ENCODE results near the gene FHIP2A.
"Not testable (repeated sequence)": the region's sequence is repeated elsewhere in the genome, so short reads cannot be mapped to it uniquely, and the experiment has no call there.

Gene FHIP2A, protein sequence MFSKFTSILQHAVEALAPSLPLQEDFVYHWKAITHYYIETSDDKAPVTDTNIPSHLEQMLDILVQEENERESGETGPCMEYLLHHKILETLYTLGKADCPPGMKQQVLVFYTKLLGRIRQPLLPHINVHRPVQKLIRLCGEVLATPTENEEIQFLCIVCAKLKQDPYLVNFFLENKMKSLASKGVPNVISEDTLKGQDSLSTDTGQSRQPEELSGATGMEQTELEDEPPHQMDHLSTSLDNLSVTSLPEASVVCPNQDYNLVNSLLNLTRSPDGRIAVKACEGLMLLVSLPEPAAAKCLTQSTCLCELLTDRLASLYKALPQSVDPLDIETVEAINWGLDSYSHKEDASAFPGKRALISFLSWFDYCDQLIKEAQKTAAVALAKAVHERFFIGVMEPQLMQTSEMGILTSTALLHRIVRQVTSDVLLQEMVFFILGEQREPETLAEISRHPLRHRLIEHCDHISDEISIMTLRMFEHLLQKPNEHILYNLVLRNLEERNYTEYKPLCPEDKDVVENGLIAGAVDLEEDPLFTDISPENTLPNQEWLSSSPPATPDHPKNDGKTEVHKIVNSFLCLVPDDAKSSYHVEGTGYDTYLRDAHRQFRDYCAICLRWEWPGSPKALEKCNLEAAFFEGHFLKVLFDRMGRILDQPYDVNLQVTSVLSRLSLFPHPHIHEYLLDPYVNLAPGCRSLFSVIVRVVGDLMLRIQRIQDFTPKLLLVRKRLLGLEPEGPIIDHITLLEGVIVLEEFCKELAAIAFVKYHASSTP

DNA sequence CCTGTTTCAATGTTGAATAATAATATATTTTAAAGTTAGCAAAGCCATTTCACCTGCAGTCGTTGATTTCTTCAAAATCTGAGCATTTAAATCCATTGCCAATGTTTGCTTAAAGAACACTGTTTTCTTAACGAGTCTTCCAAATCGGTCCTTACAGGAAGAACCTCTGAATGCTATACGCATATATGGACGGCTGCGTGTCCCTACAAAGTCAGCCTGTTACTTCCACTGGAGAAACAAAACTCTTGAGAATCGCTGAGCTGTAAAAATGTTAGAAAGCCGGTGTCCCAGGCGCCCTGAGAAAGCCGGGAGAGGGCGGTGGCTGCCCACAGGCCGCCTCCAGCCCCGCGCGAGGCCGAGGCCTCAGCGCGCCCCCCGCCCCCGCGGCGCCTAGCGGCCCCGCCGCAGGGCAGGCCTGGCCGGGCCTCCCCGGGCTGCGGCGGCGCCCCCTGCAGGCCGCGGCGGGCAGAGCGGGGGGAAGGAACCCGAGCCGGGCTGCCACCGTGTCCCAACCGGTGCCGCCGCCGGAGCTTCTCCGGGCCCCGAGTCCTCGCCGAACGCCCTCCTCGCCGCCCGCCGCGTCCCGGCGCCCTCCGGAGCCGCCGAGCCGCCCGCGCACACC lies at the start of gene FHIP2A:
TSS of gene FHIP2A (plus strand) at position 488 of the 622 bp plus-strand sequence. CDS start 299 bp downstream, outside the sequence.
- peak; percentile 71 for DNase-seq (ENCODE audit: insufficient read length, low spot score)
- peak; percentile 62 for TF ChIP-seq POLR2A (IDR thresholded peaks at IDR 0.05; ENCODE audit: low read depth, low read length)
- FAIRE-seq: no peak

GRCh38 chr10:114772496-114773196 lies 48.9 kb upstream of the FHIP2A start:
- no peak for FAIRE-seq

DNA sequence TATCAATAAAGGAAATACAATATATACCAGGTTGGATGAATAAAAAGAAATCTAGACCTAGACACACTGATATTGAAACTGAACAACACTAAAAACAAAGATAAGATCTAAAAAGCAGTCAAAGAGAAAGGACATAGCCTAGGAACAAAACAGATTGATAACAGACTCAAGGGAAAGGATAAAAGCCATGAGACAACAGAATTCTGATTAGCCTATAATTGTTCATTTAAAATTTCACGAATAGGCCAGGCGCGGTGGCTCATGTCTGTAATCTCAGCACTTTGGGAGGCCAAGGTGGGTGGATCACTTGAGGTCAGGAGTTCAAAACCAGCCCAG lies 48.4 kb upstream of the FHIP2A start:
- TF ChIP-seq POLR2A (IDR thresholded peaks at IDR 0.05; ENCODE audit: low read depth, low read length): no peak
- no peak for FAIRE-seq
- DNase-seq (ENCODE audit: insufficient read length, low spot score): no peak

More at GRCh38 chr10:114772496-114773196, 48.9 kb upstream of the FHIP2A start:
- DNase-seq (ENCODE audit: insufficient read length, low spot score): no peak
- TF ChIP-seq POLR2A (IDR thresholded peaks at IDR 0.05; ENCODE audit: low read depth, low read length): no peak

- FAIRE-seq; DNase-seq (ENCODE audit: insufficient read length, low spot score): not testable (repeated sequence)
Measured at GRCh38 chr10:114775082-114775481, 46.5 kb upstream of the FHIP2A start.

DNA sequence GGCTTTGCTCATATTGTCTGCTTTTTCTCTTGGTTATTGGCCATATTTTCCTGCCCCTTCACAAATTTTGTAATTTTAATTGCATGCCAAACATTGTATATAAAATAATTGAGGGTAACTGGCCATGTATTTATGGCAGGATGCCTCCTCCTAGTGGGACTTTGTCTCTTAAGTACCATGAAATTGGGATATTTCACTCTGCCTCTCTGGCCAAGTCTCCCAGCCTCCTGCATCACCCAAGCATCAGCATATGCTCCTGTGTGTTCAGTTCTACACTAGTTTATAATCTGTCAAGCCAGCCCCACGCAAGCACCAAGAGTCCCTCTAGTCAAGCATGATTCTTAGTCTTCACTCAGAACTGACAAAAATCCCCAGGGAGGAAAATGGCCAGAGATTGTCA lies 44.2 kb upstream of the FHIP2A start:
- FAIRE-seq (no peak), DNase-seq (ENCODE audit: insufficient read length, low spot score) (no peak)
- TF ChIP-seq POLR2A (IDR thresholded peaks at IDR 0.05; ENCODE audit: low read depth, low read length): no peak

- FAIRE-seq (no peak), DNase-seq (ENCODE audit: insufficient read length, low spot score) (no peak)
- TF ChIP-seq POLR2A (IDR thresholded peaks at IDR 0.05; ENCODE audit: low read depth, low read length): no peak
Measured at GRCh38 chr10:114779803-114780576, 41.6 kb upstream of the FHIP2A start.

DNA sequence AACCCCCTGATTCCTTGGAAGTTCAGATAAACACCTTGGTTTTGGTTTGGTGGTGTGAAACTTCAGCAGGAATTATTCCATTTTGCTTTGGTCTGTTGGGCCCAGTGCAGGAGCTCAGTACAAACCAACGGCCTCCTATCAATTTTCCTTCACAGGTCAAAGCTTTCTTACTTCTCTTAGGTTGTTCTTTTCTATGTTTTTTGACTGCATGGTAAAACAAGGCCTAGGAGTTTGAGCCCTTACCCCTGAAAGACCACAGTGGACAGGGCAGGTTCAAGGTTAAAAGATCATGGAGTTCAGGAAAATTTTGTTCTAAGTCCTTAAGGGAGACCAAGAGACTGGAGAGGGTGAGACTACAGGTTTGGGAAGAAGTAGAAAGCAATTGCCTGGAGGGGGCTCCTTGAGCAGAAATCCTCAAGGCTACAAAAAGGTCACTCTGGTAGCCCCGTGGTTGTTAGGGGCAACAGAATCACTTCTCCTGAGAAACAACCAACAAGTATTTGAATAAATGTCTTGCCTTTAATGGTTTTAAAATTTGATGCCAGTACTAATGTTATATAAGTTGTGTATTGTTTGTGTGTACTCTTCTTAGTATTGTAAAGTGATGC lies 40.9 kb upstream of the FHIP2A start:
- TF ChIP-seq POLR2A (IDR thresholded peaks at IDR 0.05; ENCODE audit: low read depth, low read length): no peak
- FAIRE-seq: no peak
- no peak for DNase-seq (ENCODE audit: insufficient read length, low spot score)

DNA sequence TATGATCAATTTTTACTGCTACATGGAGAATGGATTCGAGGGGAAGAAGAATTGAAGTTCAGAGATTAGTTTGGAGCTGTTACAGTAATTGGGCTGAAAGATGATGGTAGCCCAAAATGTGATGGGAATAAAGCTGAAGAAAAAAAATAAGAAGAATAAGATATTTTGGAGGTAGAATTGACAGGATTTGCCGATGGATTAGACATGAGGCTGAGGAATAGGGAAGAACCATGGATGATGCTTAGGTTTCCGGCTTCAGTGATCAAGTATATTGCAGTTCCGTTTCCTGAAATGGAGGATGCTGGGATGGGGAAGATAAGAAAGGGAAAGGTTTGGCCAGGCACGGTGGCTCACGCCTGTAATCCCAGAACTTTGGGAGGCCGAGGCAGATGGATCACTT lies 38.9 kb upstream of the FHIP2A start:
- no peak for DNase-seq (ENCODE audit: insufficient read length, low spot score)
- FAIRE-seq: no peak
- no peak for TF ChIP-seq POLR2A (IDR thresholded peaks at IDR 0.05; ENCODE audit: low read depth, low read length)

DNA sequence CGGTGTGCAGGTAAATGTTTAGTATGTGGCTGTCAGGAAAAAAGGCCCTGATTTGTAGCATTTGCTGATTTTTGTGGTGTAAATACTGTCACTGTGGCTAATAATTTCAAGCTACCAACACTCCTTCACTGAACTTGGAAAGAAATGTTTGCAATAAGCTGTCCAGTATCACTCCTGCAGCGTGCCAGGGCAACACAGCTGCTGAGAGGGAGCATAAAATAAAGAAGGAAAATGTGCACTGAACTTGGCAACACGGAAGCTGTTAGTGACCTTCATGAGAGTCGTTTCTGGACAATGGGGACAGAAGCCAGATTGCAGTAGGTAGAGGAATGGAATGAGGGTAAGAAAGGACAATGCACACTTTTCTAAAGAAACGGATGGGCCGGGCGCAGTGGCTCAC lies 37.9 kb upstream of the FHIP2A start:
- no peak for TF ChIP-seq POLR2A (IDR thresholded peaks at IDR 0.05; ENCODE audit: low read depth, low read length)
- no peak for DNase-seq (ENCODE audit: insufficient read length, low spot score)
- FAIRE-seq: no peak

DNA sequence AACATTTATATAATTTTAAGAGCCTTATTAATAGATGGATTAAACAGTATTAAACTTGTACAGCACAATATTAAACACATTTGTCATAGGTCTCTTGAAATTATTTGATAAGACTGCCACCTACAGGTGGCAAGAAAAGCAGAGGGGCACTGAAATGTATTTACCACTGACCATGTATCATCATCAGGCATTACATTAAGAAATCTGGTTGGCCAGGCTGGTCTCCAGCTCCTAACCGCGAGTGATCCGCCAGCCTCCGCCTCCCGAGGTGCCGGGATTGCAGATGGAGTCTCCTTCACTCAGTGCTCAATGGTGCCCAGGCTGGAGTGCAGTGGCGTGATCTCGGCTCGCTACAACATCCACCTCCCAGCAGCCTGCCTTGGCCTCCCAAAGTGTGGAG lies 35.1 kb upstream of the FHIP2A start:
- DNase-seq (ENCODE audit: insufficient read length, low spot score) (peak; percentile 55), FAIRE-seq (peak; percentile 57)

GRCh38 chr10:114787131-114787530 lies 34.4 kb upstream of the FHIP2A start:
- FAIRE-seq; DNase-seq (ENCODE audit: insufficient read length, low spot score): not testable (repeated sequence)

- no peak for TF ChIP-seq POLR2A (IDR thresholded peaks at IDR 0.05; ENCODE audit: low read depth, low read length)
- DNase-seq (ENCODE audit: insufficient read length, low spot score): no peak
- FAIRE-seq: no peak
Measured at GRCh38 chr10:114791768-114792167, 29.8 kb upstream of the FHIP2A start.

DNA sequence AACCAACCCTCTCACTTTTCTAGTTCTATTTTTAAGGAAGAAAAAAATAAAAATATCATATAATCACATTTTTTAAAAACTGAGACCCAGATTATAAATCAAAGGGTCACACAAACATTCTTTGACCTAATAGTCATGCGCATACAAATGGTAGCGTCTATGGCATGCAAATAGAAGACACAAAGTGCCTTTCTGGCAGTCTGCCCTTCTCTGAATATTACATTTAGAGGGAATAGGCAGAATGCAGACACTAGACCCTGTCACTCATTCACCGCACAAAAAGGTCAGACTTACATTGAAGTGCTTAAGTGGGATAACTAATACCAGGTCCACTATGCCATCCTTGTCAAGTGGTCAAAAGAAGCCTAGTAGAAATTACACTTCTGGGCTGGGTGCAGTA lies 26.5 kb upstream of the FHIP2A start:
- TF ChIP-seq POLR2A (IDR thresholded peaks at IDR 0.05; ENCODE audit: low read depth, low read length): no peak
- no peak for FAIRE-seq
- DNase-seq (ENCODE audit: insufficient read length, low spot score): no peak
